K562 (cell line): ENCODE data around the gene VIM. TPM values are rescaled to one million over a fixed set of nuclear protein-coding genes. Genes with fewer than 3 reads are reported as not detected.

Experiments
- CLOCK ChIP-seq: fragments of 250-450 bp; sonication (Bioruptor Pico); IDR thresholded peaks from 2 replicates; pipeline ENCODE4 v1.4.0; 2020; ENCODE audit warnings: mild to moderate bottlenecking, moderate library complexity, borderline replicate concordance
- ELK3 ChIP-seq: fragments of 450-650 bp; formaldehyde crosslinking; IDR thresholded peaks from 2 replicates; pipeline ENCODE4 v1.4.0; 2020; ENCODE audit warnings: mild to moderate bottlenecking
- HDAC3 ChIP-seq: fragments of 450-650 bp; IDR thresholded peaks from 2 replicates; pipeline ENCODE4 v1.6.1; 2018; ENCODE audit warnings: borderline replicate concordance, mild to moderate bottlenecking, moderate library complexity; ENCODE audit not compliant: partially characterized antibody
- KDM1A ChIP-seq, 2 experiments: fragments of 450-650 bp; IDR thresholded peaks; 2 replicates each; pipeline ENCODE4 v1.6.1; 2016; ENCODE audit warnings: mild to moderate bottlenecking in 2 of 2
- MEIS2 ChIP-seq: fragments of 450-650 bp; IDR thresholded peaks from 2 replicates; pipeline ENCODE4 v1.6.1; 2014; ENCODE audit warnings: mild to moderate bottlenecking; ENCODE audit not compliant: partially characterized antibody
- NKRF ChIP-seq: fragments of 450-650 bp; IDR thresholded peaks from 2 replicates; pipeline ENCODE4 v1.6.1; 2016; ENCODE audit warnings: borderline replicate concordance
- POLR2G ChIP-seq: fragments of 200-400 bp; formaldehyde crosslinking; IDR thresholded peaks from 2 replicates; pipeline ENCODE4 v1.6.1; 2017; ENCODE audit warnings: low read depth, mild to moderate bottlenecking, antibody characterized with exemption, low read length, moderate library complexity
- PURB ChIP-seq: sonication (generic); formaldehyde crosslinking; IDR thresholded peaks from 2 replicates; pipeline ENCODE4 v1.9.0; 2021; ENCODE audit warnings: low read depth, mild to moderate bottlenecking, missing genetic modification reagents
- SMAD4 ChIP-seq: fragments of 250-450 bp; sonication (Bioruptor Pico); conservative IDR thresholded peaks from 2 replicates; pipeline ENCODE4 v1.8.0; 2021; ENCODE audit warnings: inconsistent platforms, mild to moderate bottlenecking, moderate library complexity
- SOX6 ChIP-seq: fragments of 450-650 bp; IDR thresholded peaks from 2 replicates; pipeline ENCODE4 v1.6.1; 2014; ENCODE audit warnings: mild to moderate bottlenecking
- UBTF ChIP-seq, 2 experiments: IDR thresholded peaks; 2 replicates each; pipeline ENCODE4 v1.6.1; 2012; ENCODE audit warnings: improper control_type of control experiment in 2 of 2, low read depth in 2 of 2, low read length in 2 of 2, borderline replicate concordance in 1 of 2
- polyA plus RNA-seq, 8 experiments: library from polyadenylated mRNA; depleted of rRNA in 4 of 8; stranded (reverse) in 5 of 8; unstranded in 3 of 8; fragments of >200 nt; fragmentation: Nextera tagmentation in 2 of 8; fragmentation: Illumina TruSeq in 1 of 8; extraction: Ambion mirVana in 2 of 8; extraction: Trizol in 1 of 8; gene quantifications; 2 replicates each; pipeline versions ENCODE4 v1.2.1 to v1.2.3, GENCODE V29; 2011 to 2014; ENCODE audit warnings: inconsistent platforms in 1 of 8, missing spikeins in 1 of 8
- total RNA-seq, 7 experiments: library from RNA; depleted of rRNA in 6 of 7; stranded (reverse); fragments of >200 nt in 6 of 7; fragmentation: Illumina TruSeq in 2 of 7; extraction: Trizol in 2 of 7; gene quantifications; 2 replicates each; pipeline versions ENCODE4 v1.2.1 to v1.2.3, GENCODE V29; 2011 to 2021; ENCODE audit warnings: low replicate concordance in 1 of 7

Gene VIM
- total and polyA plus RNA-seq, 9 of the 15 experiments (the other 6 are each of a cell fraction or from before 2014, with no cell fraction given) = 86.0 to 621 (median 383) TPM

GRCh38 chr10:17200912-17201793 is 26.9 kb upstream of the VIM start, which contains the start of gene TRDMT1 (continued):
- peak; percentile 71 to 97; a peak in 2 of 4 replicates for TF ChIP-seq UBTF (IDR thresholded peaks at IDR 0.05; ENCODE audit: borderline replicate concordance in 1 of 2, low read depth in 2 of 2, low read length in 2 of 2)
- TF ChIP-seq CLOCK (CRISPR knock-in tag) = no peak
- TF ChIP-seq MEIS2 = peak; percentile 4
- TF ChIP-seq KDM1A (IDR thresholded peaks at IDR 0.05) = peak; percentile 32 to 75; a peak in 2 of 4 replicates
- peak; percentile 88 for TF ChIP-seq NKRF
- peak; percentile 71 for TF ChIP-seq SOX6
- TF ChIP-seq PURB (CRISPR knock-in tag) = no peak
- peak; percentile 58 for TF ChIP-seq HDAC3
- peak; percentile 92 for TF ChIP-seq SMAD4 (CRISPR knock-in tag)
- no peak for TF ChIP-seq ELK3 (CRISPR knock-in tag)
- peak; percentile 90 for TF ChIP-seq POLR2G
